Left renal pelvis (tissue), 4 donors: Measurements from ENCODE around the gene XIAP. TPM values are rescaled to one million over a fixed set of nuclear protein-coding genes. Genes with fewer than 3 reads are reported as not detected.

Experiments
- DNase-seq, 4 donors: peaks; one replicate each; pipeline ENCODE4 v3.0.0-alpha.2; 2013; ENCODE audit warnings: low read depth in 4 of 4, low spot score in 3 of 4
- polyA plus RNA-seq, 4 donors: library from polyadenylated mRNA; unstranded; fragments of 120-200 nt; gene quantifications; one replicate each; pipeline ENCODE4 v1.2.1, GENCODE V29; 2013; ENCODE audit not compliant: insufficient read length in 4 of 4

Gene XIAP
- polyA plus RNA-seq, 4 donors = 35.2 to 46.2 (median 41.0) TPM

DNA sequence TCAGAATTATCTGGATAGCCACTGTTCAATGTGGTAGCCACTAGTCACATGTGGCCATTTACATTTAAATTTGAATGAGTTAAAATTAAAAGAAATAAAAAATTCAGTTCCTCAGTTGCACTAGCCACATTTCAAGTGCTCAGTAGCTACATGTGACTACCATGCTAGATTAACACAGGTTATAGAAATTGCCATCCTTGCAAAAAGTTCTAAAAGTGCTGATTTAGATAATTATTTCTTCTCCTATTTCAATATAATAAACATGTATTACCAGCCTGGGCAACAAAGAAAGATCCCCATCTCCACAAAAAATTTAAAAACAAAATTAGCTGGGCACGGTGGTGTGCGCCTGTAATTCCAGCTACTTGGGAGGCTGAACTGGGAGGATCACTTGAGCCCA, 90.0 kb downstream of the XIAP start:
- no peak for DNase-seq

DNA sequence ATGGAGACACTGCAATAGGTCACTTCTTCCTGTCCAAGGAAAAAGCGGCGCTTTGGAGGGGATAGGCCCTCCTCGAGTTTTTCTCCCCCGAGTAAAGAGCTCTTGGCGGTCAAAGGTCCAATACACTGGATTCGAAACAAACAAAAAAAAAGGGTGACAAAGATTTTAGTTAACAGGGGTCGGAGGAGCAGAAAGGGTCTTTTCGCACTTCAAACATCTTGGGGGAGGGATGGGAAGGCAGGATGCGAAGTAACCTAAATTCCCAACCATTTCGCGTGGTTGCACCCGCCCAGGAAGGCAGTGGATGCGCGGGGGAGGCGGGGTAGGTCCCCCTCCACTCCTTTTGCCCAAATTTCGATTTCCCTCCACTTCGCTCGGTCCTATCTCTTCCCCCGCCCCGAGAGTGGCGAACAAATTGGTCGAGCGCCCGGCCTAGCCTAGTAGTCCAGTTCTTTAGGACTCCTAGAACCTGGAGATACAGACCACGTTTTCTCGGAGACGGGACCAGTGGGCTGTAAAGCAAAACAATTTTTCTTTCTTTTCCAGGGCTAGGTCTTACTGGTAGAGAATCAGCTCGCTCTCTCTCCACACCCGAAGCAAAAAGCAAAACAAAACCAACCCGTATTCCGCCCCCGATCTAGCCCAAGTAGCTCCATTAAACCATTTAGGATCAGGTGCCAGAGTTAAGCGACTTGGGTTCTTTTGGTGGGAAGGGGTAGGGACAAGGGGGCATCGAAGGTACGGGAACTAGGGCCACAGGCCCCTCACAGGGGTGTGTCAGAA, 99.6 kb downstream of the XIAP start:
- DNase-seq = peak in 1 of 4 donors; percentile 16

DNA sequence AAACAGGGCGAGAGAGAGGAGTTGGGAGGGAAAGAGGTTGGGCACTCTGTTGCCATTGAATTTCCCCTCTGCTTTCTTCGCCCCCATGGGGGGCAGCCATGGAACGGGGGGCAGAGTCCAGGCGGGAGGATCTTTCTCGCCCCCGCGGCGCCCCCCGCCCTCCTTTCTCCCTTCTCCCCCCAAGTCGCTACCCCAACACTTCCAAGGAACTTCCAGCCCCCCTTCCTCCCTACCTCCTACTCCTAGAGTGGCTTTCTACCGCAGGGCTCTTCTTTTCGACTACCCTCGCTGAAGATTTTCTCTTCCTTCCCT, 101.1 kb downstream of the XIAP start:
- DNase-seq = no peak

DNA sequence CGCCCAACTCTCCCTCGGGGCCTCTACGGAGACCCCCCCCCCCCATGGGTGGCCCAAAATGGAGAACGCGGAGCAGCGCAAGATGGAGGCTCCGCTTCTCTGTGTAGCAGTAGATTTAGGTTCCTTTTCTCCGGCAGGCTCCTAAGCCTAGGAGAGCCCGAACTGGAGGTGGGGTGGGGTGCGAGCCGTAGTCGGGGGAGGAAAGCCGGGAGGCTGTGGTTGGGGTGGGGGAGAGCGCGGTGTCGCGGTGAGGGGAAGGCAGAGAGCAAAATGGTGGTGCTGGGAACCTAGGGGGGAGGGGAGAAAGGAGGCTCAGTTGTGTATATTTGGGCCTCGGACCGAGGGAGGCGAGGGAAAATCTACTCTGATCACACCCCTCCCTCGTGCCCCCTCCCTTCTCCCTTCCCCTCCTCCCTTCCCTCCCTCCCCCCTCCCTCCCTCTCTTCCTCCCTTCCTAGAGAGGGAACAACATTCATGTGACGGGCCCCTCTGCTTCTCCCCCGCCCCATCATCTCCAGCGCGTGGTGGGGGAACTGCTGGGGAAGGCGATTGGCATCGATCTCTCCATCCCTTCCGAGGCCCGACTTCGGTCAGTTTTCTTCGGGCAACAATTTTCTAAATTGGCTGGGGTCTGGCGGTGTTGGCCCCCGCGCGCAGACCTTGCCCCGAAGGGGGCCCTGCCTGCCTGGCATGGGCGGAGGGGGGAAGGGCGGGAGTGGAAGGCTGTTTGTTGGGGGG, 101.6 kb downstream of the XIAP start, which contains the start of gene STAG2:
TSS of gene STAG2 (plus strand) at position 439 of the 738 bp plus-strand sequence. CDS start 60,922 bp downstream, outside the sequence.
- peak in 3 of 4 donors; percentile 65 to 77 (median 75) for DNase-seq

DNA sequence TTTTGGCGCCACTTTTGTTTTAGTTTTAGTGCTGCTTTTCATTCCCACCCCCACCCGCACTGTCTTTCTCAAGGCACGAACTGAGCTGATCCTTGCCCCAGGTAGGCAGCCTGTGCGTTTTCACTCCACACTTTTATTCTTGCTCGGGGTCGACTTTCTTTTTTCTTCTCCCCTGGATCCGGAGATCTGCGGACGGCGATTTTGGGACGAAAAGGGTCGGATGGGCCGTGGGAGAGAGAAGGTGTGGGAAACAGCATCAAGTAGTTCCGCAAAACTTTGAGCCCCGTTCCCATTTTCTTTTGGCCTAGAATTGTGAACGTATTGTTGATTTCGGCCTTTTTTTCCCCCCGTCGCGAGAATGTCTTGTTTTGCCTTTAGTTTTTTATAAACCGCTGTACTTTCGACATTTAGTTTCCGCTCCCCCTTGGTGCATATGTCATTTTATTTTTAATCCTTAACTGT, 102.2 kb downstream of the XIAP start:
- peak in 1 of 4 donors; percentile 4 for DNase-seq

DNA sequence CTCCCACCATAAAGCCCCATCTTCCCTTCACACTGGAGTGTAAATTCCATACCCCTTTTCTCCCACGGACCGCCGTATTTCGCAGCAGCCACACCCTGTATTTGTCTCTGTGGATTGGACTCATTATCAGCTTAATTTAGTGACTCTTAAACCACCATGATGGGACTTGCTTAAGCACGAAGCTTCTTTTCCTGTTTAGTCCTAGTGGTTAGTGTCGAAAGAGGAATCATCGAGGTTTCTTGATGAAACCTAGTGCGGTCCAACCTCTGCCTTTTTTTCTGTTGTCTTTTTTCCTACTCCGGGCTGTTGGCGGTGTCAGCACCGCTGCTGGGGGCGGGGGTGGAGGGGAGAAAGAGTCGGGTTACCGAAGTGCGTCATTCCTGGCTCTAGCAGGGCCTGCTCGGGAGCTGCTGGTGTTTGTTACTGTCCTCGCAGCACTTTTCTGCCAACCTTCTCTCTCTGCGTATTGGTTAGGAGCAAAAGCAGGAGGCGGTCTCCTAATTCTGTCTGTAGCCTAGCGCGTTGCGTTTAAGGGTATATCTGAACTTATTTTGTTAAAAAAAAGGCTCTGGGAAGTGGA, 103.0 kb downstream of the XIAP start:
- DNase-seq = peak in 3 of 4 donors; percentile 78 to 81 (median 78)

Other genes with a start within 250 kb of the XIAP start
- gene THOC2, start 127.0 kb upstream of the XIAP start, polyA plus RNA-seq = 100 to 1,000 TPM in 3 of 4 donors, 10 to 100 TPM in 1; 95.2 to 138 (median 131) TPM
- gene STAG2, start 101.7 kb downstream of the XIAP start, polyA plus RNA-seq = 100 to 1,000 TPM in 3 of 4 donors, 10 to 100 TPM in 1; 93.5 to 143 (median 117) TPM